HS-5 (cell line): ENCODE measurements around the gene PAK6.

Source experiments
- DNase-seq: peaks from one replicate; pipeline ENCODE4 v3.0.0-alpha.2; 2012; ENCODE audit warnings: low read depth

PAK6 gene

GRCh38 chr15:40276927-40277326, 38.1 kb downstream of the PAK6 start:
- DNase-seq: no peak

GRCh38 chr15:40277471-40277870, 38.6 kb downstream of the PAK6 start:
- DNase-seq: no peak

DNA sequence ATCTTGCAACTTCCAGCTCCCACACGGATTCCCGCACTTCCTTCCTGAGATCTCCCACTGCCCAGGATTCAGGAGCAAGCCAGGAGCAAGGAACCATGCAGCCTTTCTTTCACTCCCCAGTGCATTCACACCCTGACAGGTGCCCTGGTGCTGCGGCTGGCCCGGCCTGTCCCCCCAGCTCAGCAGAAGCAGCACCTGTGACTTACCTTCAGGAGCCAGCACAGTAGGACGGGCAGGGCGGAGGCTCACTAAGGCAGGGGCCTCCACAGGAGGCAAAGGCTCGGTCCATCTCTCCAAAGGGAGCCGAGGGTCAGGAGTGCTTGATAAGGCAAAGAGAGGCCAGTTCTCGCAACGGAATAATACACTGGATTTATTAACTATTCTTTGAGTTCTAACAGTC, 39.2 kb downstream of the PAK6 start:
- no peak for DNase-seq

- no peak for DNase-seq
Measured at GRCh38 chr15:40279437-40280141, 40.7 kb downstream of the PAK6 start.

GRCh38 chr15:40280260-40281056, 41.6 kb downstream of the PAK6 start:
- no peak for DNase-seq

DNA sequence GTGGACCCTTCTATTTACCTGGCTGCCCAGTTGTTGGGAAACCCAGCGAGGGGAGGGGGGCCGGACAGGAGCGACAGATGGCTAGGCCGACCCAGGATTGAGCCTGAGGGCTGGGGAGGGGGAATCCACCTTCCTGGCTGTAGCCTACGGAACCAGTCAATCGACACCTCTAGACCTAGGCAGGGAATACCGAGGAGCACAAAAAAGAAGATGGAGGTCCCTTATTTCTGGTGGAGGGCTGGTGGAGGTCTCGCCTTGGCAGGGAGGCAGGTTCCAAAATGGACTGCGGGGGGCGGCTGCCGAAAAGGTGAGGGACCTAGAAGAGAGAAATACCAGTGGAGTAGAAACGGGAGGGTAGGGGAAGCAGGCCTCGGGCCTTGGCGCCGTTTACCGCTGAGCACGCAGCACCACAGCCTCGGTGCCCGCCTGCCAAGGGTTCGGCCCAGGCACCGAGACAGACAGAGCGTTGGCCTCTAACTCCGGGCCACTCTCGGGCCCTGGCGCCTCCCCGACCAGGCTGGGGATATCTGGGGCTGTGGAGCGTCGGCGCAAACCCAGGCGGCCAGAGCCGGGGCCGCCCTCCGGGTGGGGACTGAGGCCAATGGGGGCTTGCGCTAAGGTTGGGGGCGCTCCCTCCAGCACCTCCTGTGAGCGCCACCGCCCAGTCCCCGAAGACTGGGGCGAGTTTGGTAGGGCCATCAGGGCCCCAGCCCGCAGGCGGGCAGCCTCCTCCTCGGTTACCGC, 42.4 kb downstream of the PAK6 start:
- DNase-seq: no peak

GRCh38 chr15:40281801-40282146, 42.9 kb downstream of the PAK6 start:
- DNase-seq: no peak

GRCh38 chr15:40282147-40282868, 43.4 kb downstream of the PAK6 start:
- no peak for DNase-seq

DNA sequence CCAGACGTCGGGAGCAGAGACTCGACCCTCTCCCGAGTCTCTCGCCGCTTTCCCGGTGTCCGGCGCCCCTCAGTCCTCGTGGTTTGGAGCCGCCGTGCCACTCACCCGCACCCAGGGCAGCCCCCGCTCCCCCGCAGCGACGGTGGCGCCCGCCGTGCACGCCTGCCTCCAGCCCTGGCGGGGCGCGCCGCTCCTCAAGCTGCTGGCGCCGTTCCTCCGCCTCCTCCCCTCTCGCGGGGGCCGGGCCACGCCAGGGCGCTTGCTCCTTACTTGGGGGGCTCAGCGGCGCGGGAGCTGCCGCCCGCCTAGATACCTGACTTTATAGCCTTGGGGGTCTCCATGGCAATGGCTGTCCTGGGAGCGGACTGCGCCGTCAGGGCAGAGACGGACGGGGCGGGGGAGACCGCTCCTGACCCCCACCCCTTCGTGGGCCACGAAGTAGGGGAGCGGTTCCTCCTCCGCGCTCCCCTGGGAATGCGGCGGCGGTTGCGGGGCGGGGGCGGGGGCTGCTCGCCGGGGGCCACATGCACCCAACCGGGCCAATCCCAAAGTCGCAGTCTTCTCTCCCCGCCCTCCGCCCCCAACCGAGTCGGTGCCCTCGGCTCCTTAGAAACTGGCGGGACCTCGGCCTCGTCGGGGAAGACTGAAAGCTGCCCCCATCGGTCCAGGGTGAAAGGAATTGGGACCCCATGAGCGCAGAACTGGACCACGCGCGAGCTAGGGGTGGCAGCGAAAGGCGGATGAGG, 44.2 kb downstream of the PAK6 start, which contains the start of gene ANKRD63:
ANKRD63 (minus strand) TSS at position 196 of the 746 bp plus-strand sequence. CDS start 478 bp downstream, outside the sequence.
- DNase-seq: no peak

GRCh38 chr15:40283615-40284300, 44.9 kb downstream of the PAK6 start:
- DNase-seq: no peak

DNA sequence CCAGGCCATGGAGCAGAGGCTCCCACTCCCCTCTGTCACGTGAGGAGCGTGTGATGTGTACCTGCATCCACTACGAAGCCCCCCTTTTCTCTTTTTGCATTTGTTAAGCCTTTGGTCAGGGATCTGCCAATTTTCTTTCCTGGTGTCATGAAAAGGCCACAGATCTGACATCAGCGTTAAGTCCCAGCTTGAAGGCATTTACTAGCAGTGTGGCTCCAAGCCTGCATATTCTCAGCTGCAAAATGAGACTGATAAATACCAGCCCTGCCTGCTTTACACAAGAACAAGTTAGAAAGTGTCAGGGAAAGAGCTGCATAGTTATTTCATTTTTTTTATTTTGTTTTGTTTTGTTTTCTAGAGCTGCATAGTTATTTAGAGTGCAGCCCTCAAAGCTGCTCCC, 46.3 kb downstream of the PAK6 start:
- DNase-seq: no peak

DNA sequence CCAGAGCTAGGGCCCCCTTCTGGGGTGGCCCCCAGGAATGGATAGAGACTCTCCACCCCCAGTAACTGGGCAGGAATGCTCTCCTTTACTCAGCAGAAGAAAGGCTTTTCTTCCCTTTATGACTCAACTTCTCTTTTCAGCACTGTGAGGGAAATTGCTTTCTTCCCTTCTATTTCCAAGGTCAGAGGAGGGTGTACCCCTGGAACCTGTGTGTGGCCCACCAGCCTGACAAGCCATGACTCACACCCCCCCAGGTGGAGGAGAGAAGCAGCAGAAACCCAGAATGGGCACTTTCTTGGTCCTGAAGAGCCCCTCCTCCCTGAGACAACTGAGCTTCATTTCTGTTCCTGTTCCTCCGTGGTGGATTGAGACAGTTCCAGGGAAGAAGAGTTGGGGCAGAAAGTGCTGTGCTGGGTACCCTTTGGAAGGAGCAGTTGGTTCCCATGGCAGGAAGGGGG, 46.7 kb downstream of the PAK6 start:
- no peak for DNase-seq

GRCh38 chr15:40286061-40286532, 47.2 kb downstream of the PAK6 start:
- no peak for DNase-seq

- no peak for DNase-seq
Measured at GRCh38 chr15:40286794-40287193, 47.9 kb downstream of the PAK6 start.

DNA sequence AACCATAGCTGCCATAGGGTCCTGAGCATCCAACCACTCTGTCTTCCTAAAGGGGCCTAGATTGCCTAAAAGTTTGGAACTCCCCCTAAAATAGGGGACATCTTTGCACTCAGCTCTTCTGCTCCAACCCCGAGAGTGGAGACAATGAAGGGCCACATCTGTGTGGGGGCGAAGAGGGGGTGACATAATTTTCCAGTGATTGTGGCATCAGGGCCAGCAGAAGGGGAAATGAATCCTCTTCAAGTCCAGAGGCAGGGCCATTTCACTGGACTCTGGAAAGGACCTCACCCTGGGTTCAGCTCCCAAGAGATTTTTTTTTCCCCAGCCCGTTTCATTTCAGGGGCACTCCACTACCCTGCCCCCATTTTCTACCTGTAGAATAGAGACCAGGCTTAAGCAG, 48.6 kb downstream of the PAK6 start:
- DNase-seq: no peak

- no peak for DNase-seq
Measured at GRCh38 chr15:40287968-40288367, 49.1 kb downstream of the PAK6 start.

DNA sequence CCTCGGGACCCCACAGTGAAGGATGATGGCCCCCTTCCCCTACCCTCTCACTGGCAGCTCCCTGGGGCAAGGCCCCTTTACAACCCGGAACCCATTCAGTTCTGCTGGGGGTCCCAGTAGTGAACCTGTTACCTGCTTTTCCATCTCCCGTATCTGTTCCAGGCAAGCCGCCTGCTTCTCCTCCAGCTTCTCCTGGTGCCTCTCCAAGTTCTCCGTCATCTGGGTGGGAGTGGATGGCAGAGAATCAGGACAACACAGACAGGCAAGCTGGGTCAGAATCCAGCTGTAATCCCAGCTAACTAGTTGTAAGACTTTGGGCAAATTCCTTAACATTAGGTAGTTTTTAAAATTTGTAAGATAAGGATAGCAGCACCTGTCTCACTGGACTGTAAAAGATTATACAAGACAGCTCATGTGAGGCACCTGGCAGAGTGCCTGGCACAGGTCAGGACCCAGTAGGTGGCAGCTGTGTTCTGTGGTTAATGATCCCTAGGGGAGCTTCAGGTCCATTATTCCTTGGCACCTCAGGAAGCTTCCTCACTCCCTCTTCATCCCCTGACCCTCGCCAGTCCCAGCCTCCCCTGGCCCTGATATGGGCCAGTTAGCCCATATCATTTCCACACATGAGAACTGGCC, 50.4 kb downstream of the PAK6 start:
- no peak for DNase-seq

- no peak for DNase-seq
Measured at GRCh38 chr15:40290545-40290917, 51.7 kb downstream of the PAK6 start.

- DNase-seq: no peak
Measured at GRCh38 chr15:40290918-40291574, 52.2 kb downstream of the PAK6 start.

DNA sequence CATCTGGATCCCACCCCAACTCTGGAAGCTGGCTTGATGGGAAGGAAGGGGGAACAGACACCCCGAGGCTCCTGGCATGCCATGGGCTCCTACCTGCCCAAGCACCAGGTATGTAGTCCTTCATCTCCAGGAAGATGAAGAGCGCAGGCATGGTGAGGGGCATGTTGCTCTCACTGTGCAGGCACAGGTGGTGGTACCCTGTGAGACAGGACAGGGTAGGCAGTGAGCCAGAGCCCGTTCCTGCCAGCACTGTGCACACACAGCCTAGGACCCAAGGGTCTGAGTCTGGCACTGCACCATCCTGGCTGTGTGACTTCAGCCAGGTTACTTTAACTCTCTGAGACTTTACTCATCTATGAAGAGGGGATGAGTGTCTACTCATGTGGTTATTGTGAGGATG, 53.4 kb downstream of the PAK6 start:
- no peak for DNase-seq
